ENCODE results near the gene CLDN5. TPM values are rescaled to one million over a fixed set of nuclear protein-coding genes. Genes with fewer than 3 reads are reported as not detected.
"Not testable (repeated sequence)": the region's sequence is repeated elsewhere in the genome, so short reads cannot be mapped to it uniquely, and the experiment has no call there.

CLDN5 gene
- total and polyA plus RNA-seq, 4 donors, result 4.0 to 69.2 (median 24.1) TPM

DNA sequence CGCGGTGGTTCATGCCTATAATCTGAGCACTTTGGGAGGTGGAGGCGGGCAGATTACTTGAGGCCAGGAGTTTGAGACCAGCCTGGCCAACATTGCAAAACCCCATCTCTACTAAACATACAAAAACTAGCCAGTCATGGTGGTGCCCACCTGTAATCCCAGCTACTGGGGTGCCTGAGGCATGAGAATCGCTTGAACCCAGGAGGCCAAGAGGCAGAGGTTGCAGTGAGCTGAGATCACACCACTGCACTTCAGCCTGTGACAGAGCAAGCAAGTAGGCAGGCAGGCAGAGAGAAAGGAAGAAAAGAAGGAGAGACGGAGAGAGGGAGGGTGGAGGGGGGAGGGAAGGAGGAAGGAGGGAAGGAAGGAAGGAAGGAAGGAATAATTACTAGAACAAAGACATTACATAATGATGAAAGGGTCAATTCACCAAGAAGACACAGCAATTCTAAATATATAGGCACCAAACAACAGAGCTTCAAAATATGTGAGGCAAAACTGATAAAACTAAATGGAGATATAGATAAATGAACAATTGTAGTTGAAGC, 13.8 kb upstream of the CLDN5 start:
- intact Hi-C loops (cut with DNase I), result no loop called here
- no peaks in the 10 kb centered on the region for H3K36me3 ChIP-seq (ENCODE audit: control insufficient read depth in 1 of 2, insufficient read depth in 2 of 2, low read length in 1 of 2)
- no peak overlapping the region for H3K27ac ChIP-seq (ENCODE audit: low read depth in 1 of 2, low read length in 2 of 2)
- WGBS, 2 donors, result 81 to 86% methylated on average over 5 of the region's 5 CpGs
- DNase-seq, result no peak
- no peaks in the 10 kb centered on the region for H3K4me1 ChIP-seq (ENCODE audit: control insufficient read depth in 1 of 2, insufficient read depth in 2 of 2, low read length in 2 of 2)
- H3K4me3 ChIP-seq (ENCODE audit: low read length in 2 of 2), result no peak overlapping the region
- ATAC-seq (ENCODE audit: low FRiP score), result no peak
- no peaks in the 10 kb centered on the region for H3K27me3 ChIP-seq (ENCODE audit: control insufficient read depth in 1 of 2, insufficient read depth in 2 of 2, low read length in 1 of 2)
- no peaks in the 10 kb centered on the region for H3K9me3 ChIP-seq (ENCODE audit: control insufficient read depth, low read length)

DNA sequence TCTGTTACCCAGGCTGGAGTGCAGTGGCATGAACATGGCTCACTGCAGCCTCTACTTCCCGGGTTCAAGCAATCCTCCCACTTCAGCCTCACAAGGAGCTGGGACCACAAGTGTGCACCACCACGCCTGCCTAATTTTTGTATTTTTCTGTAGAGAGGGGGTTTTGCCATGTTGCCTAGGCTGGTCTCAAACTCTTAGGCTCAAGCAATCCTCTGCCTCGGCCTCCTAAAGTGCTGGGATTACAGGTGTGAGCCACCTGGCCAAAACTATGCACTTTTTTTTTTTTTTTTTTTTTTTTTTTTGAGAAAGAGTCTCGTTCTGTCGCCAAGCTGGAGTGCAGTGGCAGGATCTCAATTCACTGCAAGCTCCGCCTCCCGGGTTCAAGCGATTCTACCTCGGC, 12.4 kb upstream of the CLDN5 start:
- intact Hi-C loops (cut with DNase I), result no loop called here
- 87 to 90% methylated on average over 9 of the region's 9 CpGs for WGBS, 2 donors
- no peak overlapping the region for H3K4me3 ChIP-seq (ENCODE audit: low read length in 2 of 2)
- DNase-seq (no peak), ATAC-seq (ENCODE audit: low FRiP score) (no peak)
- H3K9me3 ChIP-seq (ENCODE audit: control insufficient read depth, low read length), result no peaks in the 10 kb centered on the region
- H3K36me3 ChIP-seq (ENCODE audit: control insufficient read depth in 1 of 2, insufficient read depth in 2 of 2, low read length in 1 of 2), result no peaks in the 10 kb centered on the region
- no peaks in the 10 kb centered on the region for H3K4me1 ChIP-seq (ENCODE audit: control insufficient read depth in 1 of 2, insufficient read depth in 2 of 2, low read length in 2 of 2)
- no peak overlapping the region for H3K27ac ChIP-seq (ENCODE audit: low read depth in 1 of 2, low read length in 2 of 2)
- H3K27me3 ChIP-seq (ENCODE audit: control insufficient read depth in 1 of 2, insufficient read depth in 2 of 2, low read length in 1 of 2), result no peaks in the 10 kb centered on the region

DNA sequence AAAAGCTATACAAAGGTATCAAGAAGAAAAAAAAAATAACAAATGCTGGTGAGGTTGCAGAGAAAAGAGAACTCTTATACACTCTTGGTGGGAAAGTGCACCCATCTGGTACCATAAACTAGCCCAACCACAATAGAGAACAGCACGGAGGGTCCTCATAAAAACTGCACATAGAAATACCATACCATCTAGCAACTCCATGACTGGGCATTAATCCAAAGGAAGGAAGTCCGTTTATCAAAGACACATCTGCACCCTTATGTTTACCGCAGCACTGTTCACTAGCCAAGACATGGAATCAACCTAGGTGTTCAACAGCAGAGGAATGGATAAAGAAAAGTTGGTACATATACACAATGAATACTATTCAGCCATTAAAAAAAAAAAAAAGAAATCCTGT, 10.8 kb upstream of the CLDN5 start:
- H3K27me3 ChIP-seq (ENCODE audit: control insufficient read depth in 1 of 2, insufficient read depth in 2 of 2, low read length in 1 of 2), result no peaks in the 10 kb centered on the region
- no peak overlapping the region for H3K27ac ChIP-seq (ENCODE audit: low read depth in 1 of 2, low read length in 2 of 2)
- intact Hi-C loops (cut with DNase I), result no loop called here
- H3K4me3 ChIP-seq (ENCODE audit: low read length in 2 of 2), result no peak overlapping the region
- H3K4me1 ChIP-seq (ENCODE audit: control insufficient read depth in 1 of 2, insufficient read depth in 2 of 2, low read length in 2 of 2), result no peaks in the 10 kb centered on the region
- no peaks in the 10 kb centered on the region for H3K36me3 ChIP-seq (ENCODE audit: control insufficient read depth in 1 of 2, insufficient read depth in 2 of 2, low read length in 1 of 2)
- H3K9me3 ChIP-seq (ENCODE audit: control insufficient read depth, low read length), result no peaks in the 10 kb centered on the region
- ATAC-seq (ENCODE audit: low FRiP score) (no peak), DNase-seq (no peak)
- 41 to 44% methylated on average over 3 of the region's 3 CpGs for WGBS, 2 donors

DNA sequence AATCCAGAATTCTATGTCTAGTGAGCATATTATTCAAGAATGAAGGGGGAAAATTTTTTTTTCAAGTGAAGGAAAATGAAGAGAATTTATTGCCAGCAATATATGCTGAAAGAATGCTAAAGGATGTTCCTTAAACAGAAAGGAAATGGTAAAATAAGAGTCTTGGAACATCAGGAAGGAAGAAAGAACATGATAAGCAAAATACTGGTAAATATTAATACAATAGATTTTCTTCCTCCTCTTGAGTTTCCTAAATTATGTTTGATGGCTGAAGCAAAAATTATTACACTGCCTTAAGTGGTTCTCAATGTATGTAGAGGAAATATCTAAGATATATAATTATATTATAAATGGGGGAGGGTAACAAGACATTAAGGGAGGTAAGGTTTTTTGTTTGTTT, 9.6 kb upstream of the CLDN5 start:
- no peaks in the 10 kb centered on the region for H3K36me3 ChIP-seq (ENCODE audit: control insufficient read depth in 1 of 2, insufficient read depth in 2 of 2, low read length in 1 of 2)
- no peaks in the 10 kb centered on the region for H3K9me3 ChIP-seq (ENCODE audit: control insufficient read depth, low read length)
- H3K27ac ChIP-seq (ENCODE audit: low read depth in 1 of 2, low read length in 2 of 2), result no peak overlapping the region
- ATAC-seq (ENCODE audit: low FRiP score) (no peak), DNase-seq (no peak)
- no peak overlapping the region for H3K4me3 ChIP-seq (ENCODE audit: low read length in 2 of 2)
- H3K27me3 ChIP-seq (ENCODE audit: control insufficient read depth in 1 of 2, insufficient read depth in 2 of 2, low read length in 1 of 2), result no peaks in the 10 kb centered on the region
- no peaks in the 10 kb centered on the region for H3K4me1 ChIP-seq (ENCODE audit: control insufficient read depth in 1 of 2, insufficient read depth in 2 of 2, low read length in 2 of 2)
- intact Hi-C loops (cut with DNase I), result no loop called here

- intact Hi-C loops (cut with DNase I), result no loop called here
- Histone ChIP-seq H3K4me3 (ENCODE audit: low read length in 2 of 2) (no peak overlapping the region), H3K27ac (ENCODE audit: low read depth in 1 of 2, low read length in 2 of 2) (no peak overlapping the region), H3K36me3 (ENCODE audit: control insufficient read depth in 1 of 2, insufficient read depth in 2 of 2, low read length in 1 of 2) (no peaks in the 10 kb centered on the region), H3K4me1 (ENCODE audit: control insufficient read depth in 1 of 2, insufficient read depth in 2 of 2, low read length in 2 of 2) (no peaks in the 10 kb centered on the region), H3K27me3 (ENCODE audit: control insufficient read depth in 1 of 2, insufficient read depth in 2 of 2, low read length in 1 of 2) (no peaks in the 10 kb centered on the region), H3K9me3 (ENCODE audit: control insufficient read depth, low read length) (no peaks in the 10 kb centered on the region)
- WGBS, 2 donors, result 87 to 89% methylated on average over 8 of the region's 8 CpGs
- no peak for DNase-seq
- ATAC-seq (ENCODE audit: low FRiP score), result no peak
Measured at GRCh38 chr22:19533049-19533626, 8.9 kb upstream of the CLDN5 start.

GRCh38 chr22:19531327-19531726, 7.1 kb upstream of the CLDN5 start:
- H3K27ac ChIP-seq (ENCODE audit: low read depth in 1 of 2, low read length in 2 of 2); DNase-seq; H3K4me1 ChIP-seq (ENCODE audit: control insufficient read depth in 1 of 2, insufficient read depth in 2 of 2, low read length in 2 of 2); ATAC-seq (ENCODE audit: low FRiP score); H3K36me3 ChIP-seq (ENCODE audit: control insufficient read depth in 1 of 2, insufficient read depth in 2 of 2, low read length in 1 of 2); H3K4me3 ChIP-seq (ENCODE audit: low read length in 2 of 2); intact Hi-C loops (cut with DNase I); H3K9me3 ChIP-seq (ENCODE audit: control insufficient read depth, low read length); H3K27me3 ChIP-seq (ENCODE audit: control insufficient read depth in 1 of 2, insufficient read depth in 2 of 2, low read length in 1 of 2): not testable (repeated sequence)
- WGBS, 2 donors, result 86% methylated on average over 6 of the region's 6 CpGs

- DNase-seq (peak in 1 of 2 donors; percentile 46), ATAC-seq (ENCODE audit: low FRiP score) (no peak)
- Histone ChIP-seq H3K27ac (ENCODE audit: low read depth in 1 of 2, low read length in 2 of 2) (no peak overlapping the region), H3K4me3 (ENCODE audit: low read length in 2 of 2) (no peak overlapping the region), H3K27me3 (ENCODE audit: control insufficient read depth in 1 of 2, insufficient read depth in 2 of 2, low read length in 1 of 2) (no peaks in the 10 kb centered on the region), H3K9me3 (ENCODE audit: control insufficient read depth, low read length) (no peaks in the 10 kb centered on the region), H3K36me3 (ENCODE audit: control insufficient read depth in 1 of 2, insufficient read depth in 2 of 2, low read length in 1 of 2) (no peaks in the 10 kb centered on the region), H3K4me1 (ENCODE audit: control insufficient read depth in 1 of 2, insufficient read depth in 2 of 2, low read length in 2 of 2) (no peaks in the 10 kb centered on the region)
- intact Hi-C loops (cut with DNase I), result no loop called here
- WGBS, 2 donors, result 66 to 69% methylated on average over 3 of the region's 3 CpGs
Measured at GRCh38 chr22:19530751-19531150, 6.5 kb upstream of the CLDN5 start.

- Histone ChIP-seq H3K4me1 (ENCODE audit: control insufficient read depth in 1 of 2, insufficient read depth in 2 of 2, low read length in 2 of 2) (no peaks in the 10 kb centered on the region), H3K9me3 (ENCODE audit: control insufficient read depth, low read length) (no peaks in the 10 kb centered on the region), H3K36me3 (ENCODE audit: control insufficient read depth in 1 of 2, insufficient read depth in 2 of 2, low read length in 1 of 2) (no peaks in the 10 kb centered on the region), H3K27ac (ENCODE audit: low read depth in 1 of 2, low read length in 2 of 2) (no peak overlapping the region), H3K27me3 (ENCODE audit: control insufficient read depth in 1 of 2, insufficient read depth in 2 of 2, low read length in 1 of 2) (no peaks in the 10 kb centered on the region), H3K4me3 (ENCODE audit: low read length in 2 of 2) (no peak overlapping the region)
- intact Hi-C loops (cut with DNase I), result no loop called here
- ATAC-seq (ENCODE audit: low FRiP score) (no peak), DNase-seq (no peak)
- 68 to 76% methylated on average over 4 of the region's 4 CpGs for whole genome bisulfite sequencing, 2 donors
Measured at GRCh38 chr22:19529811-19530210, 5.6 kb upstream of the CLDN5 start.

GRCh38 chr22:19527861-19528417, 3.7 kb upstream of the CLDN5 start:
- Histone ChIP-seq H3K27me3 (ENCODE audit: control insufficient read depth in 1 of 2, insufficient read depth in 2 of 2, low read length in 1 of 2) (no peaks in the 10 kb centered on the region), H3K27ac (ENCODE audit: low read depth in 1 of 2, low read length in 2 of 2) (no peak overlapping the region), H3K4me1 (ENCODE audit: control insufficient read depth in 1 of 2, insufficient read depth in 2 of 2, low read length in 2 of 2) (no peaks in the 10 kb centered on the region), H3K36me3 (ENCODE audit: control insufficient read depth in 1 of 2, insufficient read depth in 2 of 2, low read length in 1 of 2) (no peaks in the 10 kb centered on the region), H3K4me3 (ENCODE audit: low read length in 2 of 2) (no peak overlapping the region), H3K9me3 (ENCODE audit: control insufficient read depth, low read length) (no peaks in the 10 kb centered on the region)
- intact Hi-C loops (cut with DNase I), result no loop called here
- 84 to 86% methylated on average over 17 of the region's 17 CpGs for WGBS, 2 donors
- DNase-seq (peak in 1 of 2 donors; percentile 50), ATAC-seq (ENCODE audit: low FRiP score) (no peak)
